Liver (tissue), 3 donors: ENCODE measurements around the gene KLF8.

Source experiments
- EGR1 ChIP-seq, 2 donors: IDR thresholded peaks; 2 replicates each; pipeline ENCODE4 v1.6.1; 2016 to 2018; ENCODE audit warnings: antibody characterized with exemption in 2 of 2, low read depth in 2 of 2
- GABPA ChIP-seq, 2 donors: IDR thresholded peaks in 1 of 2; conservative IDR thresholded peaks in 1 of 2; 2 replicates each; pipeline ENCODE4 v1.6.1; 2016; ENCODE audit warnings: antibody characterized with exemption in 2 of 2, mild to moderate bottlenecking in 1 of 2, moderate library complexity in 1 of 2
- JUND ChIP-seq, 2 donors: IDR thresholded peaks; 2 replicates each; pipeline ENCODE4 v1.6.1; 2016; ENCODE audit warnings: antibody characterized with exemption in 2 of 2
- RAD21 ChIP-seq, 2 donors: IDR thresholded peaks; 2 replicates each; pipeline ENCODE4 v1.6.1; 2016; ENCODE audit warnings: antibody characterized with exemption in 2 of 2, mild to moderate bottlenecking in 2 of 2
- SP1 ChIP-seq: IDR thresholded peaks from 2 replicates; pipeline ENCODE4 v1.6.1; 2018; ENCODE audit warnings: antibody characterized with exemption, mild to moderate bottlenecking
- TAF1 ChIP-seq: conservative IDR thresholded peaks from 2 replicates; pipeline ENCODE4 v1.6.1; 2016; ENCODE audit warnings: antibody characterized with exemption, mild to moderate bottlenecking
- YY1 ChIP-seq: IDR thresholded peaks from 2 replicates; pipeline ENCODE4 v1.6.1; 2016; ENCODE audit warnings: antibody characterized with exemption, mild to moderate bottlenecking
- TF ChIP-seq, protein P1 (sequence below): fragments of 150-350 bp; IDR thresholded peaks from 2 replicates; pipeline ENCODE4 v1.5.1; 2017; ENCODE audit warnings: improper control_type of control experiment, low read depth, low read length; ENCODE audit not compliant: missing input control
- TF ChIP-seq, protein P2 (sequence below): IDR thresholded peaks from 2 replicates; pipeline ENCODE4 v1.6.1; 2016; ENCODE audit warnings: antibody characterized with exemption
- TF ChIP-seq, protein P3 (sequence below): IDR thresholded peaks from 2 replicates; pipeline ENCODE4 v1.6.1; 2016; ENCODE audit warnings: antibody characterized with exemption, mild to moderate bottlenecking
- donor health status: healthy.
- donor health status: healthy.

DNA sequence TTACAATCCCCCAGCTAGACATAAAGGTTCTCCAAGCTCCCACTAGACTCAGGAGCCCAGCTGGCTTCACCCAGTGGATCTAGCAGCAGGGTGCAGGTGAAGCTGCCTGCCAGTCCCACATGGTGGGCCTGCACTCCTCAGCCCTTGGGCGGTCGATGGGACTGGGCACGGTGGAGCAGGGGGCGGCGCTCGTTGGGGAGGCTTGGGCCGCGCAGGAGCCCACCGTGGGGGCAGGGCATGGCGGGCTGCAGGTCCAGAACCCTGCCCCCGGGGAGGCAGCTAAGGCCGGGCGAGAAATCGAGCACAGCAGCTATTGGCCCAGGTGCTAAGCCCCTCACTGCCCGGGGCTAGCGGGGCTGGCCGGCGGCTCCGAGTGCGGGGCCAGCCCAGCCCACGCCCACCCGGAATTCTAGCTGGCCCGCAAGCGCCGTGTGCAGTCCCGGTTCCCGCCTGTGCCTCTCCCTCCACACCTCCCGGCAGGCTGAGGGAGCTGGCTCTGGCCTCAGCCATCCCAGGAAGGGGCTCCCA lies 9.6 kb upstream of the KLF8 start:
- TF ChIP-seq GABPA (IDR thresholded peaks at IDR 0.05 in 1 of 2, conservative IDR thresholded peaks at IDR 0.05 in 1 of 2) (no peak), JUND (IDR thresholded peaks at IDR 0.05) (no peak), TAF1 (no peak), SP1 (no peak), RAD21 (IDR thresholded peaks at IDR 0.05) (no peak), EGR1 (IDR thresholded peaks at IDR 0.05; ENCODE audit: low read depth in 2 of 2) (no peak), YY1 (no peak)
- TF ChIP-seq, protein P1, sequence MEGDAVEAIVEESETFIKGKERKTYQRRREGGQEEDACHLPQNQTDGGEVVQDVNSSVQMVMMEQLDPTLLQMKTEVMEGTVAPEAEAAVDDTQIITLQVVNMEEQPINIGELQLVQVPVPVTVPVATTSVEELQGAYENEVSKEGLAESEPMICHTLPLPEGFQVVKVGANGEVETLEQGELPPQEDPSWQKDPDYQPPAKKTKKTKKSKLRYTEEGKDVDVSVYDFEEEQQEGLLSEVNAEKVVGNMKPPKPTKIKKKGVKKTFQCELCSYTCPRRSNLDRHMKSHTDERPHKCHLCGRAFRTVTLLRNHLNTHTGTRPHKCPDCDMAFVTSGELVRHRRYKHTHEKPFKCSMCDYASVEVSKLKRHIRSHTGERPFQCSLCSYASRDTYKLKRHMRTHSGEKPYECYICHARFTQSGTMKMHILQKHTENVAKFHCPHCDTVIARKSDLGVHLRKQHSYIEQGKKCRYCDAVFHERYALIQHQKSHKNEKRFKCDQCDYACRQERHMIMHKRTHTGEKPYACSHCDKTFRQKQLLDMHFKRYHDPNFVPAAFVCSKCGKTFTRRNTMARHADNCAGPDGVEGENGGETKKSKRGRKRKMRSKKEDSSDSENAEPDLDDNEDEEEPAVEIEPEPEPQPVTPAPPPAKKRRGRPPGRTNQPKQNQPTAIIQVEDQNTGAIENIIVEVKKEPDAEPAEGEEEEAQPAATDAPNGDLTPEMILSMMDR = no peak
- TF ChIP-seq, protein P2, sequence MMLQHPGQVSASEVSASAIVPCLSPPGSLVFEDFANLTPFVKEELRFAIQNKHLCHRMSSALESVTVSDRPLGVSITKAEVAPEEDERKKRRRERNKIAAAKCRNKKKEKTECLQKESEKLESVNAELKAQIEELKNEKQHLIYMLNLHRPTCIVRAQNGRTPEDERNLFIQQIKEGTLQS = no peak
- TF ChIP-seq, protein P3, sequence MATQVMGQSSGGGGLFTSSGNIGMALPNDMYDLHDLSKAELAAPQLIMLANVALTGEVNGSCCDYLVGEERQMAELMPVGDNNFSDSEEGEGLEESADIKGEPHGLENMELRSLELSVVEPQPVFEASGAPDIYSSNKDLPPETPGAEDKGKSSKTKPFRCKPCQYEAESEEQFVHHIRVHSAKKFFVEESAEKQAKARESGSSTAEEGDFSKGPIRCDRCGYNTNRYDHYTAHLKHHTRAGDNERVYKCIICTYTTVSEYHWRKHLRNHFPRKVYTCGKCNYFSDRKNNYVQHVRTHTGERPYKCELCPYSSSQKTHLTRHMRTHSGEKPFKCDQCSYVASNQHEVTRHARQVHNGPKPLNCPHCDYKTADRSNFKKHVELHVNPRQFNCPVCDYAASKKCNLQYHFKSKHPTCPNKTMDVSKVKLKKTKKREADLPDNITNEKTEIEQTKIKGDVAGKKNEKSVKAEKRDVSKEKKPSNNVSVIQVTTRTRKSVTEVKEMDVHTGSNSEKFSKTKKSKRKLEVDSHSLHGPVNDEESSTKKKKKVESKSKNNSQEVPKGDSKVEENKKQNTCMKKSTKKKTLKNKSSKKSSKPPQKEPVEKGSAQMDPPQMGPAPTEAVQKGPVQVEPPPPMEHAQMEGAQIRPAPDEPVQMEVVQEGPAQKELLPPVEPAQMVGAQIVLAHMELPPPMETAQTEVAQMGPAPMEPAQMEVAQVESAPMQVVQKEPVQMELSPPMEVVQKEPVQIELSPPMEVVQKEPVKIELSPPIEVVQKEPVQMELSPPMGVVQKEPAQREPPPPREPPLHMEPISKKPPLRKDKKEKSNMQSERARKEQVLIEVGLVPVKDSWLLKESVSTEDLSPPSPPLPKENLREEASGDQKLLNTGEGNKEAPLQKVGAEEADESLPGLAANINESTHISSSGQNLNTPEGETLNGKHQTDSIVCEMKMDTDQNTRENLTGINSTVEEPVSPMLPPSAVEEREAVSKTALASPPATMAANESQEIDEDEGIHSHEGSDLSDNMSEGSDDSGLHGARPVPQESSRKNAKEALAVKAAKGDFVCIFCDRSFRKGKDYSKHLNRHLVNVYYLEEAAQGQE = no peak
